Activated T-cell treated with anti-CD3 and anti-CD28 coated beads, Interleukin-2, amount 50 U/mL, for 24 hours (primary cell): ENCODE measurements around the gene KIZ.

Source experiments
- DNase-seq: peaks from one replicate; pipeline ENCODE4 v3.0.0-alpha.2; 2020
- H3K27ac Mint-ChIP-seq: 2 replicates; pipeline ENCODE4 v1.8.0; 2020; ENCODE audit warnings: mild to moderate bottlenecking, mixed read lengths
- H3K27me3 Mint-ChIP-seq: 2 replicates; pipeline ENCODE4 v1.8.0; 2020; ENCODE audit warnings: mixed read lengths
- H3K36me3 Mint-ChIP-seq: 2 replicates; pipeline ENCODE4 v1.8.0; 2020; ENCODE audit warnings: low read depth, mixed read lengths
- H3K4me1 Mint-ChIP-seq: 2 replicates; pipeline ENCODE4 v1.8.0; 2020; ENCODE audit warnings: low read depth, mixed read lengths
- H3K4me3 Mint-ChIP-seq: 2 replicates; pipeline ENCODE4 v1.8.0; 2020; ENCODE audit warnings: mild to moderate bottlenecking, moderate library complexity, mixed read lengths
- H3K9me3 Mint-ChIP-seq: 2 replicates; pipeline ENCODE4 v1.8.0; 2020; ENCODE audit warnings: mixed read lengths

Gene KIZ

GRCh38 chr20:21190869-21191268, 65.0 kb downstream of the KIZ start:
- no peaks in the 10 kb centered on the region for H3K27me3 Mint-ChIP-seq
- H3K27ac Mint-ChIP-seq: no peak overlapping the region
- H3K9me3 Mint-ChIP-seq: no peaks in the 10 kb centered on the region
- DNase-seq: no peak
- H3K4me1 Mint-ChIP-seq: no peaks in the 10 kb centered on the region
- H3K36me3 Mint-ChIP-seq: peaks cover 9% of the 10 kb centered on the region
- H3K4me3 Mint-ChIP-seq: no peak overlapping the region

- Mint-ChIP-seq H3K27ac (no peak overlapping the region), H3K27me3 (no peaks in the 10 kb centered on the region)
- no peak for DNase-seq
These were observed 66.0 kb downstream of the KIZ start for GRCh38 chr20:21191839-21192238.

GRCh38 chr20:21202259-21202658, 76.4 kb downstream of the KIZ start:
- H3K9me3 Mint-ChIP-seq: no peaks in the 10 kb centered on the region
- no peaks in the 10 kb centered on the region for H3K4me1 Mint-ChIP-seq
- no peaks in the 10 kb centered on the region for H3K27me3 Mint-ChIP-seq
- H3K27ac Mint-ChIP-seq: no peak overlapping the region
- peaks cover 13% of the 10 kb centered on the region for H3K36me3 Mint-ChIP-seq
- no peak for DNase-seq
- H3K4me3 Mint-ChIP-seq: no peak overlapping the region

More at GRCh38 chr20:21191839-21192238, 66.0 kb downstream of the KIZ start:
- no peaks in the 10 kb centered on the region for H3K9me3 Mint-ChIP-seq
- H3K4me3 Mint-ChIP-seq: no peak overlapping the region
- peaks cover 5% of the 10 kb centered on the region for H3K36me3 Mint-ChIP-seq
- H3K4me1 Mint-ChIP-seq: no peaks in the 10 kb centered on the region

- H3K9me3 Mint-ChIP-seq: no peaks in the 10 kb centered on the region
- peaks cover 12% of the 10 kb centered on the region for H3K36me3 Mint-ChIP-seq
- no peaks in the 10 kb centered on the region for H3K27me3 Mint-ChIP-seq
- H3K27ac Mint-ChIP-seq: no peak overlapping the region
- no peak overlapping the region for H3K4me3 Mint-ChIP-seq
- H3K4me1 Mint-ChIP-seq: no peaks in the 10 kb centered on the region
- no peak for DNase-seq
These were observed 77.3 kb downstream of the KIZ start for GRCh38 chr20:21203088-21203656.

GRCh38 chr20:21206584-21206983, 80.7 kb downstream of the KIZ start:
- H3K4me3 Mint-ChIP-seq: no peak overlapping the region
- H3K9me3 Mint-ChIP-seq: no peaks in the 10 kb centered on the region
- peaks cover 18% of the 10 kb centered on the region for H3K36me3 Mint-ChIP-seq
- no peaks in the 10 kb centered on the region for H3K4me1 Mint-ChIP-seq
- no peak overlapping the region for H3K27ac Mint-ChIP-seq
- H3K27me3 Mint-ChIP-seq: no peaks in the 10 kb centered on the region
- no peak for DNase-seq

GRCh38 chr20:21208999-21209398, 83.1 kb downstream of the KIZ start:
- Mint-ChIP-seq H3K27me3 (no peaks in the 10 kb centered on the region), H3K27ac (no peak overlapping the region), H3K9me3 (no peaks in the 10 kb centered on the region), H3K36me3 (peaks cover 18% of the 10 kb centered on the region), H3K4me1 (no peaks in the 10 kb centered on the region), H3K4me3 (no peak overlapping the region)
- DNase-seq: no peak

GRCh38 chr20:21209668-21210067, 83.8 kb downstream of the KIZ start:
- no peak overlapping the region for H3K27ac Mint-ChIP-seq
- H3K9me3 Mint-ChIP-seq: no peaks in the 10 kb centered on the region
- peaks cover 18% of the 10 kb centered on the region for H3K36me3 Mint-ChIP-seq
- no peak overlapping the region for H3K4me3 Mint-ChIP-seq
- H3K4me1 Mint-ChIP-seq: no peaks in the 10 kb centered on the region
- no peak for DNase-seq
- H3K27me3 Mint-ChIP-seq: no peaks in the 10 kb centered on the region

- Mint-ChIP-seq H3K9me3 (no peaks in the 10 kb centered on the region), H3K4me1 (no peaks in the 10 kb centered on the region), H3K4me3 (no peak overlapping the region), H3K27me3 (no peaks in the 10 kb centered on the region), H3K27ac (no peak overlapping the region), H3K36me3 (peaks cover 15% of the 10 kb centered on the region)
- no peak for DNase-seq
These were observed 87.8 kb downstream of the KIZ start for GRCh38 chr20:21213691-21214090.

GRCh38 chr20:21214431-21214830, 88.5 kb downstream of the KIZ start:
- Mint-ChIP-seq H3K27me3 (no peaks in the 10 kb centered on the region), H3K9me3 (no peaks in the 10 kb centered on the region), H3K36me3 (peaks cover 15% of the 10 kb centered on the region), H3K4me1 (no peaks in the 10 kb centered on the region), H3K4me3 (no peak overlapping the region), H3K27ac (no peak overlapping the region)
- no peak for DNase-seq

GRCh38 chr20:21219686-21220085, 93.8 kb downstream of the KIZ start:
- no peaks in the 10 kb centered on the region for H3K4me1 Mint-ChIP-seq
- no peak overlapping the region for H3K4me3 Mint-ChIP-seq
- H3K36me3 Mint-ChIP-seq: peaks cover 15% of the 10 kb centered on the region
- H3K27me3 Mint-ChIP-seq: no peaks in the 10 kb centered on the region
- H3K9me3 Mint-ChIP-seq: no peaks in the 10 kb centered on the region
- H3K27ac Mint-ChIP-seq: no peak overlapping the region
- no peak for DNase-seq

GRCh38 chr20:21224217-21224616, 98.3 kb downstream of the KIZ start:
- Mint-ChIP-seq H3K4me3 (no peak overlapping the region), H3K27me3 (no peaks in the 10 kb centered on the region), H3K4me1 (no peaks in the 10 kb centered on the region), H3K27ac (no peak overlapping the region), H3K36me3 (peaks cover 24% of the 10 kb centered on the region), H3K9me3 (no peaks in the 10 kb centered on the region)
- no peak for DNase-seq

GRCh38 chr20:21225215-21225947, 99.5 kb downstream of the KIZ start:
- no peaks in the 10 kb centered on the region for H3K27me3 Mint-ChIP-seq
- H3K9me3 Mint-ChIP-seq: no peaks in the 10 kb centered on the region
- no peaks in the 10 kb centered on the region for H3K4me1 Mint-ChIP-seq
- H3K36me3 Mint-ChIP-seq: peaks cover 30% of the 10 kb centered on the region
- DNase-seq: no peak
- H3K27ac Mint-ChIP-seq: no peak overlapping the region
- H3K4me3 Mint-ChIP-seq: no peak overlapping the region

- Mint-ChIP-seq H3K27me3 (no peaks in the 10 kb centered on the region), H3K27ac (no peak overlapping the region), H3K36me3 (peaks cover 40% of the 10 kb centered on the region), H3K4me3 (no peak overlapping the region), H3K4me1 (peaks cover 1% of the 10 kb centered on the region), H3K9me3 (no peaks in the 10 kb centered on the region)
- DNase-seq: no peak
These were observed 102.6 kb downstream of the KIZ start for GRCh38 chr20:21228511-21228910.

- no peak for DNase-seq
- H3K36me3 Mint-ChIP-seq: peaks cover 40% of the 10 kb centered on the region
- no peak overlapping the region for H3K27ac Mint-ChIP-seq
- peaks cover 1% of the 10 kb centered on the region for H3K4me1 Mint-ChIP-seq
- H3K27me3 Mint-ChIP-seq: no peaks in the 10 kb centered on the region
- H3K9me3 Mint-ChIP-seq: no peaks in the 10 kb centered on the region
- no peak overlapping the region for H3K4me3 Mint-ChIP-seq
These were observed 103.3 kb downstream of the KIZ start for GRCh38 chr20:21229163-21229562.

GRCh38 chr20:21230220-21230619, 104.3 kb downstream of the KIZ start:
- Mint-ChIP-seq H3K36me3 (peaks cover 40% of the 10 kb centered on the region), H3K4me3 (no peak overlapping the region)

More at GRCh38 chr20:21230220-21230619, 104.3 kb downstream of the KIZ start:
- no peak for DNase-seq
- Mint-ChIP-seq H3K27ac (no peak overlapping the region), H3K9me3 (no peaks in the 10 kb centered on the region), H3K4me1 (peaks cover 1% of the 10 kb centered on the region), H3K27me3 (no peaks in the 10 kb centered on the region)
